Memory B cell (primary cell): ENCODE data around the gene DGKI.

Experiments
- ATAC-seq: fragments of 150-1000 bp; cut with Tn5 transposase; 2 replicates; pipeline ENCODE4 v1.10.0; 2021; ENCODE audit warnings: low read depth, mild to moderate bottlenecking, moderate library complexity
- DNase-seq, 2 donors: peaks; one replicate each; pipeline ENCODE4 v3.0.0; 2022; ENCODE audit warnings: low spot score in 2 of 2
- H3K27ac Mint-ChIP-seq: one replicate; pipeline ENCODE4 v1.8.0; 2022; ENCODE audit warnings: mild to moderate bottlenecking, moderate library complexity, mixed read lengths
- H3K27me3 Mint-ChIP-seq: one replicate; pipeline ENCODE4 v1.8.0; 2022; ENCODE audit warnings: mixed read lengths
- H3K36me3 Mint-ChIP-seq: one replicate; pipeline ENCODE4 v1.8.0; 2022; ENCODE audit warnings: mild to moderate bottlenecking, mixed read lengths
- H3K4me1 Mint-ChIP-seq: one replicate; pipeline ENCODE4 v1.8.0; 2022; ENCODE audit warnings: mixed read lengths
- H3K4me3 Mint-ChIP-seq: one replicate; pipeline ENCODE4 v1.8.0; 2022; ENCODE audit warnings: mild to moderate bottlenecking, moderate library complexity, mixed read lengths
- H3K9me3 Mint-ChIP-seq: one replicate; pipeline ENCODE4 v1.8.0; 2022; ENCODE audit warnings: mixed read lengths

The DGKI gene

GRCh38 chr7:137506031-137506430 is 340.7 kb downstream of the DGKI start:
- no peak for DNase-seq
- Mint-ChIP-seq H3K9me3 (peaks cover 7% of the 10 kb centered on the region), H3K36me3 (no peaks in the 10 kb centered on the region), H3K27ac (no peak overlapping the region), H3K4me1 (no peaks in the 10 kb centered on the region), H3K27me3 (no peaks in the 10 kb centered on the region), H3K4me3 (no peak overlapping the region)
- ATAC-seq = no peak

- Mint-ChIP-seq H3K27ac (no peak overlapping the region), H3K4me3 (no peak overlapping the region), H3K4me1 (no peaks in the 10 kb centered on the region), H3K9me3 (peaks cover 4% of the 10 kb centered on the region), H3K27me3 (no peaks in the 10 kb centered on the region), H3K36me3 (no peaks in the 10 kb centered on the region)
- DNase-seq = no peak
- no peak for ATAC-seq
Observed at GRCh38 chr7:137501562-137501961, 345.2 kb downstream of the DGKI start.

- Mint-ChIP-seq H3K27ac (no peak overlapping the region), H3K4me3 (no peak overlapping the region), H3K4me1 (no peaks in the 10 kb centered on the region), H3K27me3 (no peaks in the 10 kb centered on the region), H3K36me3 (no peaks in the 10 kb centered on the region), H3K9me3 (peaks cover 16% of the 10 kb centered on the region)
- ATAC-seq (no peak), DNase-seq (no peak)
Observed at GRCh38 chr7:137492889-137493288, 353.9 kb downstream of the DGKI start.

GRCh38 chr7:137489880-137490279 is 356.9 kb downstream of the DGKI start:
- no peak for ATAC-seq
- DNase-seq = no peak
- no peaks in the 10 kb centered on the region for H3K36me3 Mint-ChIP-seq
- H3K4me3 Mint-ChIP-seq = no peak overlapping the region
- H3K4me1 Mint-ChIP-seq = no peaks in the 10 kb centered on the region
- H3K27ac Mint-ChIP-seq = no peak overlapping the region
- H3K27me3 Mint-ChIP-seq = no peaks in the 10 kb centered on the region
- peaks cover 9% of the 10 kb centered on the region for H3K9me3 Mint-ChIP-seq

- no peak for ATAC-seq
- H3K9me3 Mint-ChIP-seq = peaks cover 5% of the 10 kb centered on the region
- no peaks in the 10 kb centered on the region for H3K36me3 Mint-ChIP-seq
- H3K27ac Mint-ChIP-seq = no peak overlapping the region
- peaks cover 2% of the 10 kb centered on the region for H3K27me3 Mint-ChIP-seq
- no peak overlapping the region for H3K4me3 Mint-ChIP-seq
- no peaks in the 10 kb centered on the region for H3K4me1 Mint-ChIP-seq
- no peak for DNase-seq
Observed at GRCh38 chr7:137488038-137488437, 358.7 kb downstream of the DGKI start.

GRCh38 chr7:137485818-137486217 is 361.0 kb downstream of the DGKI start:
- H3K4me1 Mint-ChIP-seq = no peaks in the 10 kb centered on the region
- peaks cover 4% of the 10 kb centered on the region for H3K9me3 Mint-ChIP-seq
- peaks cover 3% of the 10 kb centered on the region for H3K27me3 Mint-ChIP-seq
- no peak overlapping the region for H3K4me3 Mint-ChIP-seq
- H3K36me3 Mint-ChIP-seq = no peaks in the 10 kb centered on the region
- no peak for DNase-seq
- H3K27ac Mint-ChIP-seq = no peak overlapping the region
- no peak for ATAC-seq

GRCh38 chr7:137484326-137484725 is 362.4 kb downstream of the DGKI start:
- H3K9me3 Mint-ChIP-seq = peaks cover 4% of the 10 kb centered on the region
- no peaks in the 10 kb centered on the region for H3K4me1 Mint-ChIP-seq
- H3K27me3 Mint-ChIP-seq = peaks cover 3% of the 10 kb centered on the region
- H3K4me3 Mint-ChIP-seq = no peak overlapping the region
- H3K36me3 Mint-ChIP-seq = no peaks in the 10 kb centered on the region
- ATAC-seq (no peak), DNase-seq (no peak)
- no peak overlapping the region for H3K27ac Mint-ChIP-seq

- DNase-seq = no peak
- Mint-ChIP-seq H3K9me3 (peaks cover 4% of the 10 kb centered on the region), H3K4me3 (no peak overlapping the region), H3K27me3 (peaks cover 3% of the 10 kb centered on the region), H3K36me3 (no peaks in the 10 kb centered on the region), H3K4me1 (no peaks in the 10 kb centered on the region), H3K27ac (no peak overlapping the region)
- ATAC-seq = no peak
Observed at GRCh38 chr7:137482466-137482865, 364.3 kb downstream of the DGKI start.

- ATAC-seq (no peak), DNase-seq (no peak)
- Mint-ChIP-seq H3K36me3 (no peaks in the 10 kb centered on the region), H3K27ac (no peak overlapping the region), H3K27me3 (peaks cover 3% of the 10 kb centered on the region), H3K4me3 (no peak overlapping the region), H3K4me1 (no peaks in the 10 kb centered on the region), H3K9me3 (peaks cover 4% of the 10 kb centered on the region)
Observed at GRCh38 chr7:137480824-137481365, 365.9 kb downstream of the DGKI start.

- no peaks in the 10 kb centered on the region for H3K36me3 Mint-ChIP-seq
- ATAC-seq (no peak), DNase-seq (no peak)
- peaks cover 4% of the 10 kb centered on the region for H3K9me3 Mint-ChIP-seq
- H3K4me1 Mint-ChIP-seq = no peaks in the 10 kb centered on the region
- no peak overlapping the region for H3K27ac Mint-ChIP-seq
- H3K27me3 Mint-ChIP-seq = peaks cover 3% of the 10 kb centered on the region
- no peak overlapping the region for H3K4me3 Mint-ChIP-seq
Observed at GRCh38 chr7:137480401-137480800, 366.4 kb downstream of the DGKI start.

GRCh38 chr7:137476937-137477336 is 369.8 kb downstream of the DGKI start:
- H3K36me3 Mint-ChIP-seq = no peaks in the 10 kb centered on the region
- H3K9me3 Mint-ChIP-seq = no peaks in the 10 kb centered on the region

GRCh38 chr7:137475966-137476365 is 370.8 kb downstream of the DGKI start:
- DNase-seq (no peak), ATAC-seq (no peak)
- no peaks in the 10 kb centered on the region for H3K4me1 Mint-ChIP-seq
- no peaks in the 10 kb centered on the region for H3K36me3 Mint-ChIP-seq
- H3K27me3 Mint-ChIP-seq = no peaks in the 10 kb centered on the region
- H3K27ac Mint-ChIP-seq = no peak overlapping the region
- H3K4me3 Mint-ChIP-seq = no peak overlapping the region
- no peaks in the 10 kb centered on the region for H3K9me3 Mint-ChIP-seq

More at GRCh38 chr7:137476937-137477336, 369.8 kb downstream of the DGKI start:
- H3K4me3 Mint-ChIP-seq = no peak overlapping the region
- DNase-seq (no peak), ATAC-seq (no peak)
- H3K4me1 Mint-ChIP-seq = no peaks in the 10 kb centered on the region
- H3K27me3 Mint-ChIP-seq = no peaks in the 10 kb centered on the region
- H3K27ac Mint-ChIP-seq = no peak overlapping the region

- no peak for ATAC-seq
- no peaks in the 10 kb centered on the region for H3K27me3 Mint-ChIP-seq
- no peaks in the 10 kb centered on the region for H3K4me1 Mint-ChIP-seq
- H3K9me3 Mint-ChIP-seq = no peaks in the 10 kb centered on the region
- H3K4me3 Mint-ChIP-seq = no peak overlapping the region
- no peak for DNase-seq
- no peaks in the 10 kb centered on the region for H3K36me3 Mint-ChIP-seq
- H3K27ac Mint-ChIP-seq = no peak overlapping the region
Observed at GRCh38 chr7:137474540-137475026, 372.2 kb downstream of the DGKI start.

- Mint-ChIP-seq H3K9me3 (no peaks in the 10 kb centered on the region), H3K4me3 (no peak overlapping the region), H3K36me3 (no peaks in the 10 kb centered on the region), H3K27ac (no peak overlapping the region), H3K4me1 (no peaks in the 10 kb centered on the region), H3K27me3 (no peaks in the 10 kb centered on the region)
- DNase-seq (no peak), ATAC-seq (no peak)
Observed at GRCh38 chr7:137471128-137471527, 375.6 kb downstream of the DGKI start.

GRCh38 chr7:137469858-137470257 is 376.9 kb downstream of the DGKI start:
- H3K36me3 Mint-ChIP-seq = no peaks in the 10 kb centered on the region
- H3K27ac Mint-ChIP-seq = no peak overlapping the region
- H3K4me3 Mint-ChIP-seq = no peak overlapping the region
- no peak for ATAC-seq
- no peak for DNase-seq
- no peaks in the 10 kb centered on the region for H3K4me1 Mint-ChIP-seq
- H3K27me3 Mint-ChIP-seq = no peaks in the 10 kb centered on the region
- H3K9me3 Mint-ChIP-seq = no peaks in the 10 kb centered on the region
